Thoracic aorta (tissue), 2 donors: ENCODE measurements around the gene ARSB. TPM values are rescaled to one million over a fixed set of nuclear protein-coding genes. Genes with fewer than 3 reads are reported as not detected.
"Not testable (repeated sequence)": the region's sequence is repeated elsewhere in the genome, so short reads cannot be mapped to it uniquely, and the experiment has no call there.

Experiments used
- ATAC-seq: fragments of 150-250 bp; one replicate; pipeline ENCODE4 v1.8.0; 2017; ENCODE audit warnings: low read depth; ENCODE audit not compliant: insufficient number of reproducible peaks, low FRiP score
- DNase-seq: peaks from one replicate; pipeline ENCODE4 v3.0.0-alpha.2; 2020; ENCODE audit warnings: low spot score
- H3K27ac ChIP-seq, 2 donors: fragments of 200-600 bp; sonication (generic); 1 replicate in 1 of 2; 2 replicates in 1 of 2; pipeline ENCODE4 v1.5.1; 2016; ENCODE audit warnings: mild to moderate bottlenecking in 2 of 2, moderate library complexity in 2 of 2
- H3K27me3 ChIP-seq: fragments of 200-600 bp; sonication (generic); replicated peaks from 2 replicates; pipeline ENCODE4 v1.6.0; 2016; ENCODE audit warnings: mild to moderate bottlenecking; ENCODE audit not compliant: insufficient read depth
- H3K36me3 ChIP-seq: fragments of 200-600 bp; sonication (generic); one replicate; pipeline ENCODE4 v1.5.1; 2016
- H3K4me1 ChIP-seq, 2 donors: fragments of 200-600 bp; sonication (generic); 1 replicate in 1 of 2; 2 replicates in 1 of 2; pipeline versions ENCODE4 v1.5.1 to v1.6.0; 2016; ENCODE audit warnings: low read depth in 2 of 2, mild to moderate bottlenecking in 1 of 2; ENCODE audit not compliant: control insufficient read depth in 1 of 2
- H3K4me3 ChIP-seq: fragments of 200-600 bp; sonication (generic); 2 replicates; pipeline ENCODE4 v1.5.1; 2016; ENCODE audit warnings: mild to moderate bottlenecking
- H3K9me3 ChIP-seq: fragments of 200-600 bp; sonication (generic); 2 replicates; pipeline ENCODE4 v1.5.1; 2016
- total RNA-seq, 2 donors: library from RNA; depleted of rRNA; stranded (reverse); fragments of >200 nt; gene quantifications; one replicate each; pipeline versions ENCODE4 v1.1.0 to v1.2.3, GENCODE V29; 2016
- TF ChIP-seq, protein P1 (sequence below): fragments of 200-600 bp; sonication (generic); IDR thresholded peaks from one replicate; pipeline ENCODE4 v1.5.1; 2019; ENCODE audit warnings: antibody characterized with exemption

ARSB gene
- total RNA-seq, 2 donors from 2014 or later = 26.1 to 36.0 TPM

DNA sequence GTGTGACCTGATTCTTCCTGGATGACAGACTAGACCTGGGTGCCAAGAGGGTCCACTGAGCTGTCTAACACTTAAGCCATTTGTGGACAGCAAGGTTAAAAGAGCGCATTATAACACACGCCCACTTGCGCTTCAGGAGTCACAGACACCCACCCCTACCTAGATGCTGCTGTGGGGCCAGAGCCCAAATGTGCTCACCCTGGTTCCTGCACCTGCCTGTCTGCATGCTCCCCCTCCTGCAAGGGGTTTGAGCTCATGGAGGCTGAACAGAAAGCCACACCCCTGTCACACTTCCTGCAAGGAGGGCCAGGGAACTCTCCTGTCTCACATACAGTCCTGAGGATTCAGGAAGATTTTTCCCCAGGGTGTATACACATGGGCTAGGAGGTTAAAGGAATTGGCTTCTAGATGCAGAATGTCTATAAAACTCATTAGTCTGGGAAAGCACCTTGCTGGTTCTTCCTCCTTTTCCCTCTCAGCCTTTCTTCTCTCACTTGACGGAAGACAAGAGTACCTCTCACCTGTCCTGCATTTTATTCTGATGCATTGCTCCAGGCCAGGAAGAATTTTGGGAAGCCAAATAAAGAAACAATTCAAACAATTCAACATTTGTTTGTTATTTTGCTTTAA, 249.2 kb downstream of the ARSB start:
- ATAC-seq (no peak), DNase-seq (no peak)
- Histone ChIP-seq H3K36me3 (no peaks in the 10 kb centered on the region), H3K4me1 (no peaks in the 10 kb centered on the region), H3K27me3 (no peaks in the 10 kb centered on the region), H3K27ac (no peak overlapping the region), H3K9me3 (no peaks in the 10 kb centered on the region), H3K4me3 (no peak overlapping the region)
- TF ChIP-seq, protein P1, sequence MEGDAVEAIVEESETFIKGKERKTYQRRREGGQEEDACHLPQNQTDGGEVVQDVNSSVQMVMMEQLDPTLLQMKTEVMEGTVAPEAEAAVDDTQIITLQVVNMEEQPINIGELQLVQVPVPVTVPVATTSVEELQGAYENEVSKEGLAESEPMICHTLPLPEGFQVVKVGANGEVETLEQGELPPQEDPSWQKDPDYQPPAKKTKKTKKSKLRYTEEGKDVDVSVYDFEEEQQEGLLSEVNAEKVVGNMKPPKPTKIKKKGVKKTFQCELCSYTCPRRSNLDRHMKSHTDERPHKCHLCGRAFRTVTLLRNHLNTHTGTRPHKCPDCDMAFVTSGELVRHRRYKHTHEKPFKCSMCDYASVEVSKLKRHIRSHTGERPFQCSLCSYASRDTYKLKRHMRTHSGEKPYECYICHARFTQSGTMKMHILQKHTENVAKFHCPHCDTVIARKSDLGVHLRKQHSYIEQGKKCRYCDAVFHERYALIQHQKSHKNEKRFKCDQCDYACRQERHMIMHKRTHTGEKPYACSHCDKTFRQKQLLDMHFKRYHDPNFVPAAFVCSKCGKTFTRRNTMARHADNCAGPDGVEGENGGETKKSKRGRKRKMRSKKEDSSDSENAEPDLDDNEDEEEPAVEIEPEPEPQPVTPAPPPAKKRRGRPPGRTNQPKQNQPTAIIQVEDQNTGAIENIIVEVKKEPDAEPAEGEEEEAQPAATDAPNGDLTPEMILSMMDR = no peak

DNA sequence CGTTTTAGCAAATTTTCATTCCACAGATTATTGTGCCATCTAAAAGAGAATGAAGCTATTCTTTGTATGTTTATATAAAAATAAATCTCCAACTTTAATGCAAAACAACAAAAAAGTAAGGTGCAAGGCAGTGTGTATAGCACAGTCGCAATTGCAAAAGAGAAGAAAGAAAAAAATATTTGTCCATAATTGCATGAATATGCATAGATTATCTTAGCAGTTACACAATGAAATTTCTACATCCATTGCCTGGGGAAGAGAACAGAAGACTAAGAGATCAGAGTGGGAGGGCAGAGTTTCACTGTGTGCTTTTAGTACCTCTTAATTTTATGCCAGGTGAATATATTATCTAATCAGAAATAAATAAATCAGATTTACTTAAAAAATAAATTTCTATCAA, 250.2 kb downstream of the ARSB start:
- no peak for ATAC-seq
- no peaks in the 10 kb centered on the region for H3K27me3 ChIP-seq
- no peaks in the 10 kb centered on the region for H3K4me1 ChIP-seq
- H3K27ac ChIP-seq = no peak overlapping the region
- TF ChIP-seq, protein P1 = no peak
- no peaks in the 10 kb centered on the region for H3K9me3 ChIP-seq
- no peak for DNase-seq
- no peaks in the 10 kb centered on the region for H3K36me3 ChIP-seq
- no peak overlapping the region for H3K4me3 ChIP-seq

DNA sequence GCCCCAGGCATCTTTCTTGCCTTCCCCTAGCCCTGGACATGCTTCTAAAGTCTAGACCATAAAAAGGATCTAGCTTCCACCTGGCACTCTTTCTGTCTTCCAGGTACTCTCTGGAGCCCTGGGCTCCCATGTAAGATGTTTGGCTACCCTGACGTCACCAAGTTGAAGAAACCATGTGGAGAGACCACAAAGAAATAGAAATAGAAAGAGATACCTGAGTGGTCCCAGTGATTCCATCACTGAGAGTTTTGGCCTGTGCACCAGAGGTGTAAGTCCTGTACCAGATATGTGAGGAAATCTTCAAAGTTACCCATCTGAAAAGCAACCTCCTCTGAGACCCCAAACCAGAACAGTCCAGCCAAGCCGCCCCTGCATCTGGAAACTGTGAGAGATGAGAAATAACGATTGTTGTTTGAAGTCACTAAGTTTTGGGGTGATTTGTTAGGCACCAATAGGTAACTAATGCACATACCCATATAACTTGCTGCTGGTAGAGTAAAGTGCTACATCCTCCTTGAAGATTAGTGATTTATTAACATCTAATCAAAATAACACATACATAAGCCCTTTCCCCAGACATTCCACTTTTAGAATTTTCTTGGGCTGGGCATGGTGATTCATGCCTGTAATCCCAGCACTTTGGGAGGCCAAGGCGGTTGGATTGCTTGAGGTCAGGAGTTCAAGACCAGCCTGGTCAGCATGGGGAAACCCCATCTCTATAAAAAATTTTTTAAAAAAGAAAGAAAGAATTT, 250.8 kb downstream of the ARSB start:
- Histone ChIP-seq H3K27me3 (no peaks in the 10 kb centered on the region), H3K36me3 (no peaks in the 10 kb centered on the region), H3K27ac (no peak overlapping the region), H3K9me3 (no peaks in the 10 kb centered on the region), H3K4me3 (no peak overlapping the region), H3K4me1 (no peaks in the 10 kb centered on the region)
- TF ChIP-seq, protein P1 = no peak
- ATAC-seq (no peak), DNase-seq (no peak)

DNA sequence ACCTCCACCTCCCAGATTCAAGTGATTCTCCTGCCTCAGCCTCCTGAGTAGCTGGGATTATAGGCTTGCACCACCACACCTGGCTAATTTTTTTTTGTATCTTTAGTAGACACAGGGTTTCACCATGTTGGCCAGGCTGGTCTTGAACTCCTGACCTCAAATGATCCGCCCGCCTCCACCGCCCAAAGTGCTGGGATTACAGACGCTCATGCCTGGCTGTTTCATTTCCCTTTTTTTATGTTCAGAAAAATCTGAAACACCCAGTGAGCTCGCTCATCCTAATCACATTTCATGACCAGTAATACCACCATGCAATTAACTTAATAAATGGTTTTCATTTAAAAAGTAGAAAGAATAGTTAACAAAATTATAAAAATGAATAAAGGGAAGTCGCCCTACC, 252.4 kb downstream of the ARSB start:
- H3K27me3 ChIP-seq, H3K36me3 ChIP-seq, H3K4me1 ChIP-seq, H3K9me3 ChIP-seq, ATAC-seq, H3K4me3 ChIP-seq, H3K27ac ChIP-seq, DNase-seq: not testable (repeated sequence)

DNA sequence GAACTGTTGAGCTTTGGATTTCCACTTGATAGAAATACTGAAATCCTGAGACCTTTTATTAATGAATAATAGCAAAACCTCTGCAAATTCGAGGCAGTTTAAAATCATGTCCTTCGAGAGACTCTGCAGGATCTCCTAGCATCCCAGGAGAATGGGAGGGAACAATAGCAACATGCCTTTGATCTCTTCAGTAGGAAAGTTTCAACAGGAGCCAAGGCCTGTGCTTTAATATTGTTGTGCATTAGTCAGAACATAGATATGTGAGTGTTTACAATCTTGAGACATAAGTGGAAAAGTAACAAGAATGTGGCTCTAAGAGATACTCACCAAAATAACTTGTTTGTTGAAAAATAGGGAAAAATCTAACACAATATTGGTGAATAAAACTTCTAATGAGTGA, 253.2 kb downstream of the ARSB start:
- Histone ChIP-seq H3K4me1 (no peaks in the 10 kb centered on the region), H3K27me3 (no peaks in the 10 kb centered on the region), H3K27ac (no peak overlapping the region), H3K36me3 (no peaks in the 10 kb centered on the region), H3K4me3 (no peak overlapping the region), H3K9me3 (no peaks in the 10 kb centered on the region)
- ATAC-seq = no peak
- no peak for DNase-seq
- TF ChIP-seq, protein P1 = no peak
